HG03159 (cell line): Measurements from ENCODE around the gene RBM38.

Experiments
- ATAC-seq: cut with Tn5 transposase; IDR thresholded peaks from one replicate; pipeline ENCODE4 v1.9.1; 2021; ENCODE audit warnings: mild to moderate bottlenecking, moderate library complexity; ENCODE audit not compliant: unreplicated experiment

The RBM38 gene

DNA sequence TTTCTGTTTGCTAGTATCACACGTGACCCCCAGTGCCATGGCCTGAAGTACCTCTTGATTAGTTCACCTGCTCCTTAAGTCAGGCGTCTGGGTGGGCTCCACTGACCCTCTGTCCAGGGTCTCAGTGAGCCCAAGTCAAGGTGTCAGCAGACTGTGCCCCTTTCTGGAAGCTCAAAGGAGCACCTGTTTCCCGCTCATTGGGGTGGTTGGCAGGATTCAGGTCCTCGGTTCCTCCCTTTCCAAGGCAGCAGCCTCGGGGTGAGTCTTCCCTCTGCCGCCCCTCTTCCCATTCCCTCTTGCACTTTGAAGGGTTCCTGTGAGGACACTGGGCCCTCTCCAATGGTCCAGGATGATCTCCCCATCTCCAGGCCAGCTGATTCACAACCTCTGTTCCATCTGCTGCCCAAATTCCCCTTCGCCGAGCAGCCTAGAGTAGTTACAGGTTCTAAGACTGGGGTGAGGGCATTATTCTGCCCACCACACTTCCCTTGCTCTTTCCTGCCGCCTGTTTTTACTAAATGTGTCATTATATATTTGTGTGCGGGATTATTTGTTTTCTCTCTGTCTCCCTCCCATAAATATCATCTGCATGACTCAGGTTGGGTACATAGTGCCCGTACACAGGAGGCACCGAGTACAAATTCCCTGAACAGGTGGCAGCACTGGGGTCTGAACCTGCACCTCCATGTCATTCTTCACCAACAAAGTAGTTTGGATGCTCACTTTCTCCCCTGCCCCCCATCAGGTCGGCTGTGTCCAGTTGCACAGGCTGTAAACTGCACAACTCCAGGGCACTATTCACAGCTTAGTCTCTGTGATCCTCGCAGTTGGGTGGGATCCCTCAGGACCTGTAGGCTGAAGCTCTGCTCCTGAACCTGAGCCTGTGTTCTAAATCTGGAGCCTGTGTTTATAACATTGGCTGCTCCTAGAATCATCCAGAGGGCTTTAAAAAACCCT, 58.5 kb downstream of the RBM38 start:
- ATAC-seq: no peak

DNA sequence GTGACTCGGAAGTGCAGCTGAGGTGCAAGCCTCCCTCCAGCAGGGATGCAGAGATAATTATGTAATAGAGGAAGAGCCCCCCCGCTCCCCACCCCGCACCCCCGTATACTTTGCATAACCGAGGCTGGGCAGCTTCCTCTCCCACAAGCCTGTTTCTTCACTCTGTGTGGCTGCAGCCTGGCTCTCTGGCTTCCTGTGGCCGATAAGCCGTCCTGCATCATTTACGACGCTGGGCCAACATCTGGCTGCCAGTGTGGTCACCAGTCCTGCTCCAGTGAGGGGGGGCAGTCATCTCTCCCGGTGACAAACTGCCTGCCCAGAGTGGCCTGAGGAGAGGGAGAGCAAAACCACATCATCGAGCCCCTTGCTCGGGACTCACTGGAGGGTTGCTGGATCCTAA, 59.2 kb downstream of the RBM38 start:
- peak; percentile 77 for ATAC-seq

DNA sequence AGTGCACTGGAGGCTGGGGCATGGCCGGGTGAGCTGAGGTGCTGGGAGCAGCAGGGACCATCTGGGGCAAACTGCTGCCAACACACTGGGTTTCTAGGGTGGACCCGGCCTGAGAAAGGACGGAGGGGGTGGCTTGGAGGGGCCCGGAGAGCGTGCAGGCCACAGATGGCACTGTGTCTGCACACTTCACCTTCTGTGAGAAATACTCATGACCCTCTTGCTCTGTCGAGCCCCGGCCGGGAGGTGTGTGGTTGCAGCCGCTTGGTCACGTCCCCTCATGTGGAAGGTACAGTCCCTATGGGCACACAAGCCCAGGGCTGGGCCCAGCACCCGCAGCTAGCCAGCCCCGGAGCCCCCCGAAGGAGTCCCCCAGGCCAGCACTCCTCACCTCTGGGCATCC, 59.7 kb downstream of the RBM38 start:
- peak; percentile 11 for ATAC-seq

DNA sequence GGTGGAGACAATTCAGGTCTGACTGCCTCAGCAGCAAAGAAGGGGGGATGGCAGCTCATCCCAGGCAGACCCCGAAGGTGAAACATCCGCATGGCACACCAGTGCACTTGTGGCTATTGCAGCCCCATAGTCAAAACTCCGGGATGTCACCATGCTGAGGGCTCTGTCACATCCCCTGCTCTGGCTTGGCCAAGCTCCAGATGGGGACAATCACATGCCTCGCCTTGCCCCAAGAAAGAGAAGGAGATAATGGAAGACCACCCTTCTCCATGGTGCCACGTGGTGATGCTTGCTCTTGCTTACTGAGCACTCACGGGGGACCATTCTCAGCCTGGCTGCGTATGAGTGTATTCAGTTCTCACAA, 60.2 kb downstream of the RBM38 start:
- no peak for ATAC-seq

DNA sequence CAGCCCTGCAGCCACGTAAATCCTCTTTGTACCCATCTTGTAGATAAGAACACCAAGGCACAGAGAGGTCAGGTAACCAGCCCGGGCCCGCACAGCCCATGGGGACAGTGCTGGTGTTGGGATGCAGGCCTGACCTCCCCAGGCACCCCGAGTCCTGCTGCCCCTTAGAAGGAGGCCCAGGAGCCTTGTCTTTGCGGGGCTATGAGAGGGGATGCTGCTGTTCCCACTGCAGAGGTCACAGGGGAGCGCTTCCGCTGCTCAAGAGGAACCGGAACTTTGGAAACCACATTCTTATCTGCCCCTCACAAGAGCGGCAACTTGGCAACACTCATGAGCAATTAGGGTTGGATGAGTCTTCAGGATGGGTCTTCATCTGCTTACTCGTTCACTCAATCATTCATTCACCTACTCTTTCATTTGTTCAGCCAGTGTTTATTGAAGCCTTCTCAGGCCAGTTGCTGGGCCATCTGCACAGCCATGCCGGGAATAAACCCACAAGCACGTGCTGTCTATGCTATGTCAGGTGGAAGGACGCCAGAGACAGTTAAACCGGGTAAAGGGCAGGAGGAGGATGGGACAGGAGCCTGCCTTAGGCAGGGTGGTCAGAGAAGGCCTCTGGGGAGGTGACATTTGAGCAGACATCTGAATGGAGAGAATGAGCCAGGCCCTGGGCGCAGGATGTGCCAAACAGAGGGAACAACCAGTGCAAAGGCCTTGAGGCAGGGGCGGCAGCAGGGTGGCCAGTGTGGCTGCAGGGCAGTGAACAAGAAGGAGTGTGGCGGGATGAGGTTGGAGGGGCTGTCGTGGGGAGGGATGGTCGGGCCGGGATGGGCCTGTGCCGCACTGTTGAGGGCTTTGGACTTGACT, 60.8 kb downstream of the RBM38 start:
- ATAC-seq: no peak

DNA sequence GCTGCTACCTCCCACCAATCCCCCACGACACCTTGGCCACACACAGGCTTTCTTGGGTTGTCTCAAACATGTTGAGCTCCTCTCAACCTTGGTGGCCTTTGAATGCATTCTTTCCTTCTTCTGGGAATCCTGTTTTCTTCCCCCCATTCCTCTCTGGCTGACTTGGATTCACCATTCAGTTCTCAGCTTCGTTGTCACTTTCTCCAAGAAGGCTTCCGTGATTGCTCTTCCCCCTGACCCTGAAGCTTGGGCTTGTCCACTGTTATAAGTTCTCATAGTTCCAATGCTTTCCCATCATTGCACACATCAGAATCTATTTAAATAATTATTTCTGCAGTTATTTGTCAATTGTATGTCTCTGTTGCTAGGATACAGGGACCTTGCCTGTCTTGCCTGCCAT, 64.2 kb downstream of the RBM38 start:
- ATAC-seq: no peak

DNA sequence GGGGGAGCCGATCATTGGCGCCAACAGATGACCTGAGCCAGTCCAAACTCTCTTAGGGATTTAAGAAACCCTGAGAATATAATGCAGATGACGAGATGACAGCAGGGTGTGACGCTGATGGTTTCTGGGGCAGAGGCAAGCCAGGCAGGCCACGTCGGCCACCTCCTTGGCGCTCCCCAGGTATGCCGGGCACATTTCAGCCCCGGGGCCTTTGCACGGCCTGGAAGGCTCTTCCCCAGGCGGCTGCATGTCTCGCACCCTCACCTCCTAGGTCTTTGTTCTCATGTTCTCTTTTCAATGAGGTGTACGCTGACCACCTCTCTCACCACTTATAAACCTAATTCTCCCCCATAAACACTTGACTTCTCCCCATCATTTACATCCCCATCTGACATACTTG, 64.9 kb downstream of the RBM38 start:
- ATAC-seq: no peak

DNA sequence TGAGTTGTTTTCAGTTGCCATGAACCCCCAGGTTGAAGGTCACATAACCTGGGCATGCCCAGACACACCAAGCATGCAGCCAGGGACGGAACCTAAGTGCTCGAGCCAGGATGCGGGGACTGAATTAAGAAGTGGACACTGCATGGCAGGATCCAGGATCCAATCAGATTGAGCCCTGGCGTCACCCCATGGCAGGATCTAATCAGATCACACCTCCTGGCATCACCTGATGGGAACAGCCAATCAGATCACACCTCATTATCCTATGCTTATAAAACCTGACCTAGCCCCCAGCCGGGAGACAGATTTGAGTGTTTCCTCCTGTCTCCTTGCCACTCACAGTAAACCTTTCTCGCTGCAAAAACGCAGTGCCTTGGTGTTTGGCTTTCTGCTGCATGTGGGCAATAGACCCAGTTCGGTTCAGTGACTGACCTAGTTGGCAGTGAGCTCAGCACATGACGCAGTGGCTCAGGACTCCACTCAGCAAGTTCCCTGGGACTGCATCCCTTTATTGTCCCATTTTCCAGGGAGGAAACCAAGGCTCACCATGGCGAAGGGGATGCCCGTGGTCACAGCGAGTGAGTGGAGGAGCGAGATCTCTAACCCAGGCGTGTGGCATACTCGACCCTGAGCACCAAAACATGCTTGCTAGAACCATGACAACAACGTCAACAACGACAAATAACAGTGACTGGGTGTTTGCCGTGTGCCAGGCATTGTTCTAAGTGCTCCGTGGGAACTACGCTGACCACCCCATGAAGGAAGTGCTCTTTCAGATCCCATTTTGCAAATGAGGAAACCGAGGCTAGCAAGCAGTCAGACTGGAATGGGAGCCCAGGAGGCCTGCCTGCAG, 66.3 kb downstream of the RBM38 start:
- ATAC-seq: no peak

DNA sequence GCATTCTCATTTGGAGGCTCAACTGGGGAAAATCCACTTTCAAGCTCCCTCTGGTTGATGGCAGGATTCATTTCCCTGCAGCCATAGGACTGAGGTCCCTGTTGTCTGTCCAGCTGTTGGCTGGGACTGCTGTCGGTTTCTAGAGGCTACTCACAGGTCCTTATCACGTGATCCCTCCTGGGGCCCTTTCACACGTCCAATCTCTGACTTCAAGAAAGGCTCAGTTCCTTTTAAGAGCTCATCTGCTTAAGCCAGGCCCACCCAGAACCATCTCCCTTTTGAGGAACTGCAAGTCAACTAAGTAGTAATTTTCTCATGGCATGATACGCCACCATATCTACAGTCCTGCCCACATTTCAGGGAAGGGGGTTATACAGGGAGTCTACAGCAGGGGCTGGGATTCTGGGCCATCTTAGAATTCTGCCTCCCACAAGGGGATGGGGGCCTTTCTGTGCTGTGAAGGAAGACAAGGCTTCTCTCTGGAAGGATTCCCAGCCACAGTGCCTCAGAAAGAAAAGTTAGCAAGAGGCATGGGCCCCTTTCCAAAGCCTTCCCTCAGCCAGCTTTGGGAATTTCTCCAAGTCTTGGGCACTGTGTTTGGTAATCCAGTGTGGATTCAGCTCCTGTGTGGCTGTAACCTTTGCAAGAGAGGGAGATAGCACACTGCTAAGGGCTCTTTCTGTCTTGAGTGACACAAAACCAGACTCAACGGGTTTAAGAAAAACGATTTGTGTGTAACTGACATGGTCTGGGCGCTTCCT, 67.4 kb downstream of the RBM38 start:
- ATAC-seq: no peak
